Neural cell (in vitro differentiated cells): Measurements from ENCODE around the gene ZNF606. TPM values are rescaled to one million over a fixed set of nuclear protein-coding genes. Genes with fewer than 3 reads are reported as not detected.

Experiments
- H2AFZ ChIP-seq: fragments of 200-600, 300-800 bp; sonication (generic), shearing (Covaris generic); 2 replicates; pipeline ENCODE4 v1.6.0; 2014; ENCODE audit warnings: low read depth, mild to moderate bottlenecking, antibody characterized with exemption, low read length, moderate library complexity
- H3F3A ChIP-seq: fragments of 200-600 bp; shearing (Covaris generic); 2 replicates; pipeline ENCODE4 v1.6.1; 2016; ENCODE audit warnings: mild to moderate bottlenecking, moderate library complexity, mixed read lengths, antibody characterized with exemption, low read length; ENCODE audit not compliant: insufficient read depth, poor library complexity, severe bottlenecking
- H3K27ac ChIP-seq: fragments of 200-600, 300-800 bp; sonication (generic), shearing (Covaris generic); 2 replicates; pipeline ENCODE4 v1.5.1; 2014; ENCODE audit warnings: mild to moderate bottlenecking, low read length, moderate library complexity
- H3K27me3 ChIP-seq: fragments of 300-800, 200-600 bp; sonication (generic), shearing (Covaris generic); 2 replicates; pipeline ENCODE4 v1.6.0; 2014; ENCODE audit warnings: mild to moderate bottlenecking, low read depth, low read length, moderate library complexity; ENCODE audit not compliant: insufficient read depth
- H3K36me3 ChIP-seq: fragments of 300-800, 200-600 bp; sonication (generic), shearing (Covaris generic); 2 replicates; pipeline ENCODE4 v1.5.1; 2014; ENCODE audit warnings: mild to moderate bottlenecking, antibody characterized with exemption, low read length, moderate library complexity; ENCODE audit not compliant: insufficient read depth
- H3K4me2 ChIP-seq: fragments of 300-800, 200-600 bp; sonication (generic), shearing (Covaris generic); 2 replicates; pipeline ENCODE4 v1.6.0; 2014; ENCODE audit warnings: mild to moderate bottlenecking, low read length
- H3K4me3 ChIP-seq: fragments of 300-800, 200-600 bp; sonication (generic), shearing (Covaris generic); 2 replicates; pipeline ENCODE4 v1.5.1; 2014; ENCODE audit warnings: mild to moderate bottlenecking, low read length, moderate library complexity
- H3K79me2 ChIP-seq: fragments of 200-600 bp; shearing (Covaris generic); replicated peaks from 2 replicates; pipeline ENCODE4 v1.6.0; 2014; ENCODE audit warnings: mild to moderate bottlenecking, low read length, moderate library complexity; ENCODE audit not compliant: insufficient read depth
- H3K9ac ChIP-seq: fragments of 300-800, 200-600 bp; sonication (generic), shearing (Covaris generic); 2 replicates; pipeline ENCODE4 v1.6.1; 2016; ENCODE audit warnings: mild to moderate bottlenecking, low read length, mixed read lengths
- H3K9me2 ChIP-seq: fragments of 200-600 bp; shearing (Covaris generic); 2 replicates; pipeline ENCODE4 v1.6.1; 2016; ENCODE audit warnings: mild to moderate bottlenecking, low read length, mixed read lengths; ENCODE audit not compliant: insufficient read depth
- H3K9me3 ChIP-seq: fragments of 200-600, 300-800 bp; sonication (generic), shearing (Covaris generic); 2 replicates; pipeline ENCODE4 v1.6.1; 2016; ENCODE audit warnings: mild to moderate bottlenecking, mixed run types, low read length, moderate library complexity, mixed read lengths
- H4K20me1 ChIP-seq: fragments of 200-600 bp; shearing (Covaris generic); 2 replicates; pipeline ENCODE4 v1.6.1; 2016; ENCODE audit warnings: mild to moderate bottlenecking, mixed run types; ENCODE audit not compliant: insufficient read depth
- EP300 ChIP-seq: fragments of 450-650 bp; conservative IDR thresholded peaks from 2 replicates; pipeline ENCODE4 v1.6.1; 2014; ENCODE audit warnings: antibody characterized with exemption, mild to moderate bottlenecking, moderate library complexity; ENCODE audit not compliant: poor library complexity, severe bottlenecking
- EZH2 ChIP-seq: fragments of 200-600, 300-800 bp; shearing (Covaris generic), sonication (generic); IDR thresholded peaks from 2 replicates; pipeline ENCODE4 v1.6.1; 2014; ENCODE audit warnings: antibody characterized with exemption, low read length, borderline replicate concordance, mild to moderate bottlenecking; ENCODE audit not compliant: insufficient read depth, poor library complexity, severe bottlenecking
- MXI1 ChIP-seq: fragments of 450-650 bp; conservative IDR thresholded peaks from 2 replicates; pipeline ENCODE4 v1.6.1; 2014; ENCODE audit warnings: antibody characterized with exemption, mild to moderate bottlenecking; ENCODE audit not compliant: poor library complexity, severe bottlenecking
- POLR2AphosphoS5 ChIP-seq: IDR thresholded peaks from 2 replicates; pipeline ENCODE4 v1.6.1; 2012
- RAD21 ChIP-seq: fragments of 450-650 bp; conservative IDR thresholded peaks from 2 replicates; pipeline ENCODE4 v1.6.1; 2014; ENCODE audit warnings: antibody characterized with exemption, mild to moderate bottlenecking, moderate library complexity
- SMC3 ChIP-seq: fragments of 450-650 bp; conservative IDR thresholded peaks from 2 replicates; pipeline ENCODE4 v1.6.1; 2014; ENCODE audit warnings: antibody characterized with exemption, mild to moderate bottlenecking, moderate library complexity; ENCODE audit not compliant: poor library complexity
- TAF1 ChIP-seq: IDR thresholded peaks from 2 replicates; pipeline ENCODE4 v1.6.1; 2012; ENCODE audit warnings: low read depth
- polyA plus RNA-seq: library from polyadenylated mRNA; depleted of rRNA; stranded (reverse); fragments of >200 nt; gene quantifications from 2 replicates; pipeline ENCODE4 v1.2.3, GENCODE V29; 2014
- TF ChIP-seq, protein P1 (sequence below): IDR thresholded peaks from 2 replicates; pipeline ENCODE4 v1.6.1; 2012; ENCODE audit warnings: borderline replicate concordance
- TF ChIP-seq, protein P2 (sequence below): fragments of 450-650 bp; IDR thresholded peaks from 2 replicates; pipeline ENCODE4 v1.5.1; 2014; ENCODE audit warnings: antibody characterized with exemption, mild to moderate bottlenecking, moderate library complexity; ENCODE audit not compliant: poor library complexity, severe bottlenecking

Gene ZNF606
- polyA plus RNA-seq, 1 donor from 2014 or later, result 39.1 TPM

DNA sequence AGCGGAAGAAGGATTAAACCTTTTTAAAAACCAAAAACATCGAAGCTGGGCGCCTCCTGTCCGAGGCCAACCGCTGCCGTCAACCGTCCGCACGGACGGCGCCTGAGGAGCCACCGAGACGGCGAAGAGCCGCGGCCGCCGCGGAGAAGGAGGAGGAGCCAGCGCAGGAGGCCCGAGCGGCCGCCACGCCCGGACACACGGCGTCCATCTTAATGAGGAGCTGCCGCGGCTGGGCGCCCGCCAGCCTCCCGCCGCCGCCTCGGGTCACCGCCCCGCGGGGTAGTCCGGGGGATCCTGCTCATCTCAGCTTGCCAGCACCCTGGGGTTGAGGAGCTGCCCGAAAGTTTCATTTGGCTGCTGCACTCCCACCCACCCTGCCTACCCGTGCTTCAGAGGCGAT lies 41.8 kb upstream of the ZNF606 start:
- Histone ChIP-seq H3K4me2 (no peak overlapping the region), H3K36me3 (no peaks in the 10 kb centered on the region), H3K79me2 (no peaks in the 10 kb centered on the region), H3K9me2 (no peaks in the 10 kb centered on the region), H3K9ac (no peak overlapping the region), H3K4me3 (no peak overlapping the region), H3F3A (no peaks in the 10 kb centered on the region), H2AFZ (no peak overlapping the region), H4K20me1 (no peaks in the 10 kb centered on the region), H3K27ac (no peak overlapping the region), H3K27me3 (no peaks in the 10 kb centered on the region), H3K9me3 (peaks cover 13% of the 10 kb centered on the region)
- no peak for TF ChIP-seq TAF1
- no peak for TF ChIP-seq SMC3
- TF ChIP-seq EP300, result no peak
- TF ChIP-seq EZH2, result no peak
- no peak for TF ChIP-seq POLR2AphosphoS5
- TF ChIP-seq MXI1, result no peak
- TF ChIP-seq, protein P1, sequence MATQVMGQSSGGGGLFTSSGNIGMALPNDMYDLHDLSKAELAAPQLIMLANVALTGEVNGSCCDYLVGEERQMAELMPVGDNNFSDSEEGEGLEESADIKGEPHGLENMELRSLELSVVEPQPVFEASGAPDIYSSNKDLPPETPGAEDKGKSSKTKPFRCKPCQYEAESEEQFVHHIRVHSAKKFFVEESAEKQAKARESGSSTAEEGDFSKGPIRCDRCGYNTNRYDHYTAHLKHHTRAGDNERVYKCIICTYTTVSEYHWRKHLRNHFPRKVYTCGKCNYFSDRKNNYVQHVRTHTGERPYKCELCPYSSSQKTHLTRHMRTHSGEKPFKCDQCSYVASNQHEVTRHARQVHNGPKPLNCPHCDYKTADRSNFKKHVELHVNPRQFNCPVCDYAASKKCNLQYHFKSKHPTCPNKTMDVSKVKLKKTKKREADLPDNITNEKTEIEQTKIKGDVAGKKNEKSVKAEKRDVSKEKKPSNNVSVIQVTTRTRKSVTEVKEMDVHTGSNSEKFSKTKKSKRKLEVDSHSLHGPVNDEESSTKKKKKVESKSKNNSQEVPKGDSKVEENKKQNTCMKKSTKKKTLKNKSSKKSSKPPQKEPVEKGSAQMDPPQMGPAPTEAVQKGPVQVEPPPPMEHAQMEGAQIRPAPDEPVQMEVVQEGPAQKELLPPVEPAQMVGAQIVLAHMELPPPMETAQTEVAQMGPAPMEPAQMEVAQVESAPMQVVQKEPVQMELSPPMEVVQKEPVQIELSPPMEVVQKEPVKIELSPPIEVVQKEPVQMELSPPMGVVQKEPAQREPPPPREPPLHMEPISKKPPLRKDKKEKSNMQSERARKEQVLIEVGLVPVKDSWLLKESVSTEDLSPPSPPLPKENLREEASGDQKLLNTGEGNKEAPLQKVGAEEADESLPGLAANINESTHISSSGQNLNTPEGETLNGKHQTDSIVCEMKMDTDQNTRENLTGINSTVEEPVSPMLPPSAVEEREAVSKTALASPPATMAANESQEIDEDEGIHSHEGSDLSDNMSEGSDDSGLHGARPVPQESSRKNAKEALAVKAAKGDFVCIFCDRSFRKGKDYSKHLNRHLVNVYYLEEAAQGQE, result no peak
- no peak for TF ChIP-seq RAD21
- TF ChIP-seq, protein P2, sequence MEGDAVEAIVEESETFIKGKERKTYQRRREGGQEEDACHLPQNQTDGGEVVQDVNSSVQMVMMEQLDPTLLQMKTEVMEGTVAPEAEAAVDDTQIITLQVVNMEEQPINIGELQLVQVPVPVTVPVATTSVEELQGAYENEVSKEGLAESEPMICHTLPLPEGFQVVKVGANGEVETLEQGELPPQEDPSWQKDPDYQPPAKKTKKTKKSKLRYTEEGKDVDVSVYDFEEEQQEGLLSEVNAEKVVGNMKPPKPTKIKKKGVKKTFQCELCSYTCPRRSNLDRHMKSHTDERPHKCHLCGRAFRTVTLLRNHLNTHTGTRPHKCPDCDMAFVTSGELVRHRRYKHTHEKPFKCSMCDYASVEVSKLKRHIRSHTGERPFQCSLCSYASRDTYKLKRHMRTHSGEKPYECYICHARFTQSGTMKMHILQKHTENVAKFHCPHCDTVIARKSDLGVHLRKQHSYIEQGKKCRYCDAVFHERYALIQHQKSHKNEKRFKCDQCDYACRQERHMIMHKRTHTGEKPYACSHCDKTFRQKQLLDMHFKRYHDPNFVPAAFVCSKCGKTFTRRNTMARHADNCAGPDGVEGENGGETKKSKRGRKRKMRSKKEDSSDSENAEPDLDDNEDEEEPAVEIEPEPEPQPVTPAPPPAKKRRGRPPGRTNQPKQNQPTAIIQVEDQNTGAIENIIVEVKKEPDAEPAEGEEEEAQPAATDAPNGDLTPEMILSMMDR, result no peak

DNA sequence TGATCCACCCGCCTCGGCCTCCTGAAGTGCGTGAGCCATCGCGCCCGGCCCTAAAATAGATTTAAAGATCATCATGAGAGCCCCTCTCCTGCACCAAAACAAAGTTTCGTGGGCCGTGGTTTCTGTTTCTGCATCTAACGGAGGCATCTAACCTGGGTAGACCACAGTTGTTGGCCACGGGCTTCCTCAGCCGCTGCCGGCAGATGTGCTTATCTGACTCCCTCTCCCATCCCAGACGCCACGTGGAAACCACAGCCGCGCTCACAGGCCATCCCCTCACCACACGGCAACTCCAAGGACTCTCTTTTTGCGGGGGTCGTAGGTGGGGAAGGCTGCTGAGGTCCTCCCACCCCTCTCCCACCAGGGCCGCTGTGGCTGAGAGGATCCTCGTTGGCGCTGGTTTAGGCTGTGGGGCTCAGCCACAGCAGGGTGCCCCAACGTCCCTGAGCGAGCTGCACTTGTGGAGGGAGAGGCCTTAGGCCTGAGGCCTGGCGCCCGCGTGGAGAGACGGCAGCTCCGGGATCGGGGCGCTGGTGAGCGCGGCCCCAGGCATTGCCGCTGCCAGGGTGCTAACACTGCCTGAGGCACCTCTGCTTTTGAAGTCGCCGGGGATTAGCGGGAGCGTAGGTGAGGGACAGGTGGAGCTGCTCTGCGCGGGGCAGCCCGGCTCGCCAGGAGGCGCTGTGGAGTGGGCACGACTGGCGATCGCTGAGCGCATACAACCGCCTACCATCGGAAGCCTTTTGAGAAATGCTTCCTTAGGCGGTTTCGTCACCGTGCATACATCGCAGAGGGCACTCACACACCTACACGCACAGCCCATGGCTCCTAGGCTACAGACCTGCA lies 40.1 kb upstream of the ZNF606 start:
- no peaks in the 10 kb centered on the region for H3K36me3 ChIP-seq
- H3K9me3 ChIP-seq, result peaks cover 13% of the 10 kb centered on the region
- H3K4me2 ChIP-seq, result no peak overlapping the region
- TF ChIP-seq RAD21 (no peak), POLR2AphosphoS5 (no peak), MXI1 (no peak), SMC3 (no peak), EP300 (no peak), TAF1 (no peak), EZH2 (no peak)
- TF ChIP-seq, protein P1, result no peak
- TF ChIP-seq, protein P2, result no peak
- H3K9ac ChIP-seq, result no peak overlapping the region
- H4K20me1 ChIP-seq, result no peaks in the 10 kb centered on the region
- no peak overlapping the region for H3K4me3 ChIP-seq
- H3K79me2 ChIP-seq, result no peaks in the 10 kb centered on the region
- H3K9me2 ChIP-seq, result no peaks in the 10 kb centered on the region
- H3K27me3 ChIP-seq, result no peaks in the 10 kb centered on the region
- no peak overlapping the region for H3K27ac ChIP-seq
- H2AFZ ChIP-seq, result no peak overlapping the region
- no peaks in the 10 kb centered on the region for H3F3A ChIP-seq
